HG03280 (cell line): ENCODE data around the gene GPC6.

ENCODE experiments used
- ATAC-seq: cut with Tn5 transposase; IDR thresholded peaks from one replicate; pipeline ENCODE4 v1.9.1; 2021; ENCODE audit warnings: mild to moderate bottlenecking, moderate library complexity; ENCODE audit not compliant: unreplicated experiment

GPC6 gene

DNA sequence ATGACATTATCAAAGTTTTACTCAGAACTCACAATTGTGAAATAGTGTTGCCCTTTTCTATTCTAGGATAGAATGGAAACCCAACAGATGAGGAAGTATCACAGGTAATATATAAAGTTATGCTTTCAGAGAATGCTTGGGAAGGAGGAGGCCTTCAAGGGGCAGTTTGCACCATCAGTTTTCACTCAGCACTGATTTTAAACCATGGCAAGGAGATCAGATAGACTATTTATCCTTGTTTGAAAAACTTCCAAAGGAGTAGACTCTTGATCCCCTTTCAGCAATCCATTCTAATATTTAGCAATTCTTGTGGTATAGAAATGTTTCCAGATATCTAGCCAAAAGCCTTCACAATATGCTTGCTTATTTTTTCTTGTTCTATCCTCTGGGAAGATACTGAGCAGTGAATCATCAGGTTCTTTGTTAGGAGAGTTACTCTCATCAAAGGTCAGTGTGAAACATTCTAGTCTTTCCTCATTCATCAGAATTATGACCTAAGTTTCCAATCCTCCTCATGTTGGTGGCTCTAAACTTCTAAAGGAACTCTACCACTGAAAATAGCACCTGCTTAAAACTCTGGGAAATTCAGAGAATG, 3.8 kb downstream of the GPC6 start:
- ATAC-seq = no peak

DNA sequence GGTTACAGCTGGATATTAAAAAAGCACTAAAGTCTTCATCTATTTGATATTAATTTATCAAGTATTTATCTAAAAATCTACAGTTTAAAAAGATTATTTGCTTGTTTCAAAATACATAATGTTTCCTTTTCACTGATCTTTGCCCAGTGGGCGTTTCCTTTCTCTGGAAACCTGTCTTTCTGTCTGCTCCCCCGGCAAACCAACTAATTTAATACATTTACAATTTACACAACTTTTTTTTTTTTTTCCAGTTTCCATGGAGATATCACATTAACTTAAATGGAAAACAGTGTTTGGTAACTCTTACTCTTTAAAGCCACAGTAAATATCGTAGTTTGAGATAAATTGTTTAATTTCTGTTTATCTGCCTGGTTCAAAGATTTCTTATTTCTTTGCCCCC, 5.3 kb downstream of the GPC6 start:
- ATAC-seq = no peak

DNA sequence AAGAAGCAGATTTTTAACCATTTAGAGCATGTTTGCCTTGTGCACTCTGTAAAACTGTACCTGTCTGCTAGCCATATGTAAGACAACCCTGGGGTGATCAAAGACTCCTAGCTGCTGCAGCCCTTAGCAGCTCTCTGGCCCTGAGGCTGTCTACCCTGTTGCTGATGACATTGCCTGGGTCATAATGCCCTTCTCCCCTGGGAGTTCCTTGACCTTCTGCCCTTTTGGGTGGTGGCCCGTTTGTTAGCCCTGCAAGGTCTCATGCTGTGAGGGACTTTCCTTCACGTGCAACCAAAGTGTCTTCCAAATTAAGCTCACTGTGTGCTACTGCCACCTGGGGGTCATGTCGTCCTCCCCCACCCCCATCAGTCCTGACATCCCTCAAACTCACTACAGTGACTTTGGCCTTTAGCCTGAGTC, 7.4 kb downstream of the GPC6 start:
- no peak for ATAC-seq

DNA sequence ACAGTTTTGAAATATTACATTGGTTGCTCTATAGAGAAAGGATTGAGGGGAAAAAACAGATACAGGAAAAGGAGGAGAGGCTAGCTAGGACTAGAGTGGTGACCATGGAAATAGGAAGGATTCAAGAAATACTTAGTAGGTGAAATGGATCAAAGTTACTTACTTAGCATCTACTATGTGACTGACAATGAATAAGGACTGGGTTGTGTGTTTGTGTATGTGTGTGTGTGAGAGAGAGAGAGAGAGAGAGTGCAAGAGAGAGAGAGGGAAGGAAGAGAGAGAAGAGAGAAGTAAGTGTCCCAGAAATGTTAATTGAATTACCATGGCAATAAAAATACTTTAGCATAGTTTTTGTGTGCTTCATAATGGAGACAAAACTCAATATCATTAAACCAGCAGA, 7.9 kb downstream of the GPC6 start:
- ATAC-seq = no peak

DNA sequence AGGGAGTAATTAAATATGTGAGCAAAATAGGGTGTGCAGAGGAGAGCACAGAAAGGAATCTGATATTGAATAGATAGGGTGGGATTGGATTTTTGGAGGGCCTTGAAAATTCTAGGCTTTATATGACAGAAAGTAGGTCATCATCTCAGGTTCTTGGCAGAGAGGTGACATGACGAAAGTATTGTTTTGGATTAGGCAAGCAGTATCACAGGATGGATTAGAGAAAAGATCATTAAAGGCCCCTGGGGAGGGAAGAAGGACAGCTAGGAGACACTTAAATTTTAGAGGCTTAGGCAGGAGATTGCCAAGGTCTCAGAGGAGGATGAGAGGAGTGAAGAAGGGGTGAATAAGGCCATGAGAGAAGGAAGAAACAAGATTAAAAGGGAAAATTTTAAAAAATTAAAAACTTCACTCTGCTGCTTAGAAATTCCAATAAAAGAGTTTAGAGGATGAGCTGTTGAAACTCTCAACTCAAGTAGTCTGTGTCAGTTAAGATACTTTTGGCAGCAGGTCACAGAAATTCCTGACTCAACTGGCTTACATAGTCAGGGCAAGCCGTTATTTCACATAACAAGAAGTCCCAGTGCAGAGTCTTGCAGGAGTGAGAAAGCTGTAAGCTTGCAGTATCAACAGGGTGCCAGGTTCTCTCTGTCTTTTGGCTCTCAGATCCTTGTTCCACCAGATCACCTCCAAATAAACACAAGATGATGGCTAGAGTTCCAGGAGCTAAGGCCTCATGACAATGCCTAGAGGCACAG, 8.8 kb downstream of the GPC6 start:
- ATAC-seq = no peak

DNA sequence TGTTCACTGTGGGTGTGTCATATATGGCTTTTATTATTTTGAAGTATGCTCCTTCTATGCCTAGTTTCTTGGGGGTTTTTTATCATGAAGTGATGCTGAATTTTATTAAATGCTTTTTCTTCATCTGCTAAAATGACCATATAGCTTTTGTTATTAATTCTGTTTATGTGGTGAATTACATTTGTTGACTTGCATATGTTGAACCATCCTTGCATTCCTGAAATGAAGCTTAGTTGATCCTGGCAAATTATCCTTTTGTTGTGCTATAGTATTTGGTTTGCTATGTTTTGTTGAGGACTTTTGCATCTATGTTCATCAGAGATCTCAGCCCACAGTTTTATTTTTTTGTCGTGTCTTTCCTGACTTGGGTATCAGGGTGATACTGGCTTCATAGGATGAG, 12.1 kb downstream of the GPC6 start:
- ATAC-seq = no peak

DNA sequence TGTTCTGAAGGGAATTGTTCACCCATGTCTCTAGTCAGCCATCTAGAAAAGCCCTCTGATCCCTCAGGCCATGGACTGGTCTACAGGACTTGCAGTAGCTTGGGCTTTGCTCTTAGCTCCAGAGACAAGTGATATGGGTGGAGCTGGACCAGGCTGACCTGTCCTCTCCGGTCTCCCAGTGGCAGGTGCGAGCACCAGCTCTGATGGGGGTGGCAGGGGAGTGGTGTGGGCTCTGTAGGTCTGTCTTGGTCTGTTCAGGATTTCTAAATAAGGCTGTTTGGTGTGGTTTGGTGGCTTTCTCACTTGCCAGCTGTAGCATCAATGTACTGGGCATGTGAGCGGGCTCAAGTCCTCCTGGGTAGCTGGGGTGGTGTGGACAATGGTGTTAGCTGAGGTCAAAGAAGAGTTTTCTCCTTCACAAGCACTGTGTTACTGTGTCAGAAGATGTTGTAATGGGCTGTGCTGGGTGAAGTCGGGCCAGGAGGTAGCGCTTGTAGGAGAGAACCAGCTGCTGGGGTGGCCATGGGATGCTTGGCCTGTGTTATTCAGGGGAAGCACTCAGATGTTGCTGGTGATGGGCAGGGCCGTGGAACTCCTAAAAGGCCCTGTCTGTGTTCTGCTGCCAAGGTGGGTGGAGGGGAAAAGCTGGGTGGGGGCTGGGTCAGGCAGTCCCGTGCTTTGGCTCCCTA, 16.9 kb downstream of the GPC6 start:
- no peak for ATAC-seq

DNA sequence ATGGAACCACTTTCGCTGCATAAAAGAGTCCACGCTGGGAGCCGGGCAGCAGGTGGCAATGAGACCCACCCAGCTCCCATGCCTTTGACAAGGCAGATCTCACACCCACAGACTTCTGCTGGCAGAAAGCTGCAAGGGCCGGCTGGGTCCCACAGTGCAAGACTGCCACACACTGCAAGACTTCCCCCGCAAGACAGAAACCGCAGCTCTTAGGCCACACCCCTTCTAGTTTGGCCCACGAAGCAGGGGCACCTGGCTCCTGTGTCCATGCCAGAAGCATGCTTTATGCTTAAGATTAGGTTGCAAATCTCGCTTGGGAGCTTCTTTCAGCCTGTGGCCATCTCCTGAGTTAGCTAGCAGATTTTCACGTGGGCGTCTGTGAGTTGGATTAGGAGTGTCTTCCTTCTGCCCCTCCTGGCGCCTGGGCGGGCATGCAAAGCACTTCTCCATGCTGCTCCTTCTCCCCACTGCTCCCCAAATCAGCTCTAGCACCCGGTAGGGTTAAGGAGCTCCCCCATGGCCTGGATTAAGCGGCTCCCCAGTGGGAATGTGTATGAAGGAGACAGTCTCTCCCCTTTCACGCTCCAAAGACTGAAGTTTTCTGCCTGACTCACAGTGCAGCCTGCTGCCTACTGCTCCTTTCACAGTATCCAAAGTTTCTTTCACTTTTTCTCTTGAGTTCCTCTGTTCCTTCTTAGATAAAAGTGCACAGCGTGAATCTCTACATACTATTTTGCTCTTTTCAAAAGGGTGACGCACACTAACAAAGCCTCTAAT, 17.7 kb downstream of the GPC6 start:
- ATAC-seq = no peak

DNA sequence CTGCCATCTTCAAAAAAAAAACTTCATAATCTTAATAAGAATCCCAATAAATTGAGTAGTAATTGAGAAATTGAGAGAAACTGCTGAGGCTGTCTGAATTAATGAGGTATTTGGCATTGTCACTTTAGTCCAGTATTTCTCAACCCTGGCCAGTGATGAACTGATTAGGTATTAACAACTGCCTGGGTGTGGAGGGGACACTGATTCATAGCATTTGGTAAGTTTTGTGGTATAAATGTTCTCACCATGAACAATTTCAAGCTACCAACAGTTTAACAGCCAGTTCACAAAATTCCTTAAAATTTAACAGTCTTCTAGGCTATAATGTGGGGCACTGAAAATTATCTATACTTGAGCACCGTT, 18.3 kb downstream of the GPC6 start:
- ATAC-seq = no peak

DNA sequence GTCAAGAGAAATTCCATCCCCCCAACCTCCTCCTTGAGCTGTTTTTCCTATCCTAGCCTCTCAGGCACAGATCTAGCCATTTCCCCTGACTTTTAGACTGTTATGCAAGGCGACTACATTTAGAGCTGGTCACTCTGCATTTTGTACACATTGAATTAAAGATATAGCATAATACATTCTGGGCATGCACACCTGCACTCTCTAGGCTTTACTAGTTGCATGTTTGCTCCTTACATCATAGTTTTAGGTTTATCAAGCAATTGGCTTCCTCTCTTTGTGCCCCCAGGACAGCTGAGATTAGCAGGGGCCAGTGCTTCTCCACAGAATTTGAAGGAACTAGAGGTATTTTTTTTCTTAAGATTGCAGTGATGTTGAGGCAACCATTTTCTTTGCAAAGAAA, 19.5 kb downstream of the GPC6 start:
- ATAC-seq = no peak

DNA sequence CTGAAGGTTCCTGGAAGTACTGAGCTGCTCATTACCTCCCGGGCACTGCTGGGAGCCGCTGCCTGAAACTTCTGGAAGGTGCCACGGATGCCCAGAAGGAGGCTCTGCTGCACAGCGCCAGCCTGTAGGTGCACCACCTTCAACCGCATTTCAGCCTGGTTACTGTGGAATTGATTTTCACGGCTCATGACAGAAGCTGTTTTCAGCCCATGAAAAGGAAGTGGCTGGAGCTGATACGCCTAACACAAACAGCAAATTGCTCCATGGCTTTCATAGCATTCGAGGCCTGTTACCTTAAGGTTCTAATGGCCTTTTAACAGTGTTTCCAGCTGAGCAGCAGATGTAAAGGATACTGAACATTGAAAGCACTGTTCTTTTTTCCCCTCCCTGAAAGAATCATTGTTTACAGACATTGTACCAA, 22.0 kb downstream of the GPC6 start:
- no peak for ATAC-seq

DNA sequence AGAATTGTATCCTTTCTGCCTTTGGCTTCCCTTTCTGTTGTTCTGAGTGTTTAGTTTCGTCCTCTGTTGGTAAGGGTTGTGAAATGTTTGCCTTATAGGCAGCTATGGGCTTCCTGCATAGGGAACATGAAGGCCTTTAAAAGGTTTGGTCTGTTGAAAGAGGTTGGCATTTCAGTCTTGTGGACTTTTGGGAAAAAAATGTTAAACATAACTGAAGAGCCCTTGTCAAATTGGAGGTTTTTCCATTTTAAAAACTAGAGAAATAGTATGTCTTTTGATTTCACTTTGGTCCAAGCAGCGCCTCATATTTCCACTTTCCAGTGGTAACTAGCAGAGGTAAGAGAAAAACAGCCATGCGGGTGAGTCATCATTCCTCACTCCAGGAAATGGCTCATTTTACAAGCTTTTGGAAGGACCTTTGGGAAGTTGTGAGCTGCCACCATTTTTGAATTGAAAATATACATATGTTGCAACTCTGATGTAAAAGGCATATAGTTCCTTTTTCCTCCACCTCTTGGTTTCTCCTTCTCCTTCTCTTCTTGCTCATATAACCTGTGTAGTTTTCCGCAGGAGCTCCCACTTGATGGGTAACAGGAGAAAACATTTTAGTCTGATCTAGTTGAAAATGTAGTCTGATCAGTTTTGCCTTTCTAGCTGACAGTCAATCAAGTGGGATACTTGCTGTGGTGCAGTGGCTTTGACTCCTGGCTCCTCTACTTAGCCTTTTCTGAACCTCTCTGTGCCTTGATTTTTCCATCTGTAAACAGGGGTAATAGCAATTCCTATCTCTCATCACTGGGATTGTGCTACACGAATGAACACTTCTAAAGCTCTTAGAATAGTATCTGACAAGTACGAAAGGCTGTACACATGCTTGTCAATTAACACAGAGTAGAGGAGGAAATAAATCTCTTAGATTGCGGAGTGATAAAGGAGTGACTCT, 23.0 kb downstream of the GPC6 start:
- ATAC-seq = no peak

DNA sequence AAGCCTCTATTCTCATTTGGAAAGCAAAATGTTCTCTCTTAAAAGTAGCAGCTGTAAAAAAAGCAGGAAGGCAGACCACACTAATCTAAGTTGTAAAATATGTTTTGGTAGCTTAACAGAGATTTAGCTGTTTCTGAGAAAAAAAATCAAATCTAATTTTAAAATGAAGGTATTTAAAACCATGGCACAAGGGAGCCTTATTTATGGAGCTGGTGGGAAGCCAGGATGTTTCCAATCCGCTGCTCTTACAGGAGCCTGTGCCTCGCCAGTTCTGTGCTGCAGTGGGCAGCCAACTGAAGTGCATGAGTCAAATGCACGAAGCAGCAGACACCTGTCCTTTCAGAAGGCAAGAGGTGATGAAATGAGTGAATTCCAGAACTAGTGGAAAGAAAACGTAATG, 28.2 kb downstream of the GPC6 start:
- ATAC-seq = no peak

DNA sequence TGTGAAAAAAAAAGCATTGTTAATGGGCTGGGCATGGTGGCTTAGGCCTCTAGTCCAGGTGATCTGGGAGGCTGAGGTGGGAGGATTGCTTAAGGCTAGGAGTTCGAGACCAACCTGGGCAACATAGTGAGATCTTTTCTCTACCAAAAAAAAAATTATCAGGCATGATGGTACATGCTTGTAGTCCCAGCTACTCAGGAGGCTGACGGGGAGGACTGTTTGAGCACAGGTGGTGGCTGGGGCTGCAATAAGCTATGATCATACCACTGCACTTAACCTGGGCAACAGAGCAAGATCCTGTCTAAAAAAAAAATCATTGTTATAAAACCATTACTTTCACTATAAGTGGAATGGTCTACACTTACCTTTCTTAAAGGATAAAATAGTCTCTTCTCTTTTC, 30.4 kb downstream of the GPC6 start:
- ATAC-seq = no peak

DNA sequence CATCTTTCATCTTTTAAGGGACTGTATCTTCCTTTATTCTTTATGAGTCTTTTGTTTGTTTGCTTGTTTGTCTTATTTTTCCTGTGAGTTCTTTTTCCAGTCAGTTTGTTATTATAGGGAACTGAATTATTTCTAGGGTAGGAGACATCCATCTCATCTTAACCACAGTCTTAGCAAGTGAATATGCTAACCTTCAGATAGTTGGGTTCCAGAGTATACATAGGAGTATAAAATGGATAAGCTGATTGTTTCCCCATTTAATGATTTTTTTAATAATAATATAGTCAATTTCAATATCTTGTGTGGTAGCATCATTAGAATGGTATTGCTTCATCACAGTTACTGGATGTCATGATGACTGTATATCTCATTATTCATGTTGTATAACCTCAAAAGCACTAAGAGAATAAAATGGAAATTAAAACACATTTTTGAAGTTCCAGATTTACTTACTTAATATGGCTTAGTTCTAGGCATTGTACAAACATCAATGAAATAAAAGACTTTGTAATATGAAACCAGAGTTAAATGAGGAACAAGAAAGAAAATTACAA, 33.0 kb downstream of the GPC6 start:
- ATAC-seq = no peak

DNA sequence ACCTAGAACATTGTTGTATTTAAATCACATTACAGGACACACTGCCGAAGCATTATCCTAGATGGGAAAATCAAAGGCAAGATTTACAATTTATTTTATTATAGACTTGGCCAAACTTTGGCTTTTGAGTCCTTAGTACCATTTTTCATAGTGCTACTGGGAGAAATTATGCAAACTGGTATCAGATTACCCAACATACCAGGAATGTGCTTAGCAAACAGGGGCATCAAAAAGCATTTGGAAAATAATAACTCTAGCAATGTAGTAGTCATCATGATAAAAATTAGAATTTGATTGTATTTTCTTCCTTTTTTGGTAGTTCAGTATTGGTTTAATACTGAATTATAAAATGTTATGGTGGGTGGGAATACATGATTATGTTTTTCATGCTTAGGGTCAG, 34.0 kb downstream of the GPC6 start:
- no peak for ATAC-seq

DNA sequence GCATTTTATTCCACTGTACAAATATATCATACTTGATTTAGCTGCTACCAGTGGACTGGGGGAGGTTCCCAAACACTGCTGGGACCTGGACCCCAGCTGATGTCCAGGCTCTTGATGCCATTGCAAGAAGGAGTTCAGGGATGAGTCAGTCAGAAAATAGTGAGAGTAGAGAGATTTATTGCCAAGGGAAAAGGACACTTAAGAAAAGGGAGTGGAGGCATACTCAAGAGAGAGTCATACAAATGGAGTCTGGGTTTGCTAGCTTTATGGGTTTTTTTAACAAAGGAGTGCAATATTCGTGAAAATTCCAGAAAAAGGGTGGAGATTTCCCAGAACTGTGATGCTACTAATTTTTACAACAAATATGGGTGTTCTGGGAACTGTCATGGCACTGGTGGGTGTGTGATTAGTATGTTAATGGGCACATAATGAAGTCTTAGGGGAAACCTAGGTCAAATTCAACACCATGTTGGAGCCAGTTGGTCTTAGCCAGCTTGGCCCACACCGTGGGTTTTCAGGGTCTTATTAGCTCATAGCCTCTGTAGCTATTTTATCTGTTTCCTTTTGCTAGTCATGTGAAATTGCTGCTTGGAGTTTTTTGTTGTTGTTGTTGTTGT, 36.2 kb downstream of the GPC6 start:
- no peak for ATAC-seq

DNA sequence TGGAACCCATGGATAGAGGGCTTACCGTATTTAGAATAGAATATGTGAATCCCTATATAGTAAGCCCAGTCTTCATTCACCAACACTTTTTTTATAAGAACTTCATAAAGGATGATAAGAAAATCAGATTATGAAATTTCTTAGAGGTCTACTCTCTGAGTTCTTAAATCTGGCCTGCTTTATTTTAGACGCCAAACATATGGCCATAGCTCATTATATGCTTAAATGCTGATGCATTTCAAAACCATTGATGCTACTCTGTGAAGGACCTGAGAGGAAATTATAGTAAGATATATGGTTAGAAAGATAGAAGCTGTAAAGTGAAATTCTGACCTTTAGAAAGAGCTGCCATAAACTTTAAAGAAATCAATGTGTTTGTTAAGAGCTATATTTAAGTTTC, 38.3 kb downstream of the GPC6 start:
- ATAC-seq = no peak

DNA sequence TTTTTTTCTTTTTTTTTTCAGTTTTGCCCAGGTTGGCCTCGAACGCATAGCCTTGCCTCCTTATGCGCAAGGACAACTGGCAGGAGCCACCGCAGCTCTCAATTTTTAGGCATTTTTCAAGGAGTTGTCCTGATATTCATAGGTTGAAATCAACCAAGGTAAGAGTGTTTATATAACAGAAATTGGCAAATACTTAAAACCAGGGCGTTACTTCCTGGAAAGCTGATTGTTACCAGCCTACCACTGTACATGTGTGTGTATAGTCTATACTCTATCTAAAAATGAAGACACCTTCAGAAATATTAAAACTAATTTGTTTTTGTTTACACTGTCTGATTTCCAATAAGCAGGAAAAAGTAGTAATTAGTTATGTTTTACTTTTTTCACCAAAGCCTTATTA, 39.2 kb downstream of the GPC6 start:
- ATAC-seq = no peak

DNA sequence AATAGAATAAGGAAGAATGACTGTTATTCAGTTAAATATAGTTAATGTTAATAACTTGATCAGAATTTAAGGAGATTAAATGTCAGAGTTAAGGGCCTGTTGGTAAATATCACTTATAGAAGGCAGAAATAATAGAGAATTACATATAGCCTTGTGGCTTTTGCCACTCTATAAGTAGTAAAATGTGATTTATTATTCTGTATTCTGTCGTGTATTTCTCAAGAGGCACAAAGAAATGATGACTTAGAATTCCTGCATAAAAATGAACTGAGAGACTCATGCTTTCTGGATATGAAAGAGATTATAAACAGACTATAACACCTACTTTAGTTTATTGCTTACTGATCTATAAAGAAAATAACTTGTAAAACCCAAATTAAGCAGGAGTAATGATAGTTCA, 40.1 kb downstream of the GPC6 start:
- ATAC-seq = no peak
